ENCODE measurements around the gene PRKCB.

DNA sequence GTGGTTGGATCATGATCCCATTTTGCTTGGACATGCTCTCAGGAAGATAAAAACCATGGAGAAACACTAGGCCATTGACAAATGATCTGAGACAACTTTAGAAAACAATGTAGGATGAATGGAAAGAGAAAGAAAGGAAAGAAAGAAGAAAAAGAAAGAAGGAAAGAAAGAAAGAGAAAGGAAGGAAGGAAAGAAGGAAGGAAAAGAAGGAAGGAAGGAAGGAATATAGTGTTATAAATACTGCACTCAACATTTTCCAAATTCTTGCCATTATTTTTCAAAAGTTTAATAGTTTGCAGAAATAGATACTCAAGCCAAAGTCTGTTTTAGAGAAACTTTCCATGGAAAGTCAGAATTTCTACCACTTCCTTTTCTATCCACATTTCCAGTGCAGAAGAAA is 381.2 kb downstream of the PRKCB start:
- TF ChIP-seq POLR2A (IDR thresholded peaks at IDR 0.05) (no peak), POLR2AphosphoS5 (IDR thresholded peaks at IDR 0.05) (no peak)
- TF ChIP-seq, protein P1, sequence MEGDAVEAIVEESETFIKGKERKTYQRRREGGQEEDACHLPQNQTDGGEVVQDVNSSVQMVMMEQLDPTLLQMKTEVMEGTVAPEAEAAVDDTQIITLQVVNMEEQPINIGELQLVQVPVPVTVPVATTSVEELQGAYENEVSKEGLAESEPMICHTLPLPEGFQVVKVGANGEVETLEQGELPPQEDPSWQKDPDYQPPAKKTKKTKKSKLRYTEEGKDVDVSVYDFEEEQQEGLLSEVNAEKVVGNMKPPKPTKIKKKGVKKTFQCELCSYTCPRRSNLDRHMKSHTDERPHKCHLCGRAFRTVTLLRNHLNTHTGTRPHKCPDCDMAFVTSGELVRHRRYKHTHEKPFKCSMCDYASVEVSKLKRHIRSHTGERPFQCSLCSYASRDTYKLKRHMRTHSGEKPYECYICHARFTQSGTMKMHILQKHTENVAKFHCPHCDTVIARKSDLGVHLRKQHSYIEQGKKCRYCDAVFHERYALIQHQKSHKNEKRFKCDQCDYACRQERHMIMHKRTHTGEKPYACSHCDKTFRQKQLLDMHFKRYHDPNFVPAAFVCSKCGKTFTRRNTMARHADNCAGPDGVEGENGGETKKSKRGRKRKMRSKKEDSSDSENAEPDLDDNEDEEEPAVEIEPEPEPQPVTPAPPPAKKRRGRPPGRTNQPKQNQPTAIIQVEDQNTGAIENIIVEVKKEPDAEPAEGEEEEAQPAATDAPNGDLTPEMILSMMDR (IDR thresholded peaks at IDR 0.05): no peak
